ENCODE measurements around the gene TEX2. TPM values are rescaled to one million over a fixed set of nuclear protein-coding genes. Genes with fewer than 3 reads are reported as not detected.

Gene TEX2
- total RNA-seq, 1 donor from 2014 or later = 8.1 TPM

DNA sequence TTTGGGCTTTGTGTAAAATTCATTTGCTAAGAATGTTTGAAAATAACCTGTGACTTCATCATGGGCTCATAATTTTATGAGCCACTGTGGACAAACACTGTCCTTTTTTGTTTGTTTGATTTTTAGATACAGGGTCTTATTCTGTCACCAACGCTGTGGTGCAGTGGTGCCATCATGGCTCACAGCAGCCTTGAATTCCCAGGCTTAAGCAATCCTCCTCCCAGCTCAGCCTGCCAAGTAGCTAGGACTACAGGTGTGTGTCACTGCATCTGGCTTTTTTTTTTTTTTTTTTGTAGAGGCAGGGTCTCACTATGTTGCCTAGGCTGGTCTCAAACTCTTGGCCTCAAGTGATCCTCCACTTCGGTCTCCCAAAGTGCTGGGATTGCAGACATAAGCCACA, 8.3 kb downstream of the TEX2 start:
- POLR2A ChIA-PET = no interaction called here
- DNase-seq (no peak), ATAC-seq (ENCODE audit: low read depth) (no peak)
- no peak overlapping the region for H3K27ac Mint-ChIP-seq
- TF ChIP-seq CTCF (IDR thresholded peaks at IDR 0.05) = no peak
- CTCF ChIA-PET = no interaction called here
- H3K9me3 Mint-ChIP-seq = no peaks in the 10 kb centered on the region
- H3K4me3 Mint-ChIP-seq = no peak overlapping the region
- H3K27me3 Mint-ChIP-seq = no peaks in the 10 kb centered on the region
- intact Hi-C loops (cut with micrococcal nuclease) = no loop called here
- no peaks in the 10 kb centered on the region for H3K4me1 Mint-ChIP-seq
- no peaks in the 10 kb centered on the region for H3K36me3 Mint-ChIP-seq (ENCODE audit: low read depth)

- Mint-ChIP-seq H3K36me3 (ENCODE audit: low read depth) (no peaks in the 10 kb centered on the region), H3K27ac (no peak overlapping the region), H3K9me3 (no peaks in the 10 kb centered on the region), H3K4me3 (no peak overlapping the region), H3K27me3 (no peaks in the 10 kb centered on the region), H3K4me1 (no peaks in the 10 kb centered on the region)
- POLR2A ChIA-PET = no interaction called here
- TF ChIP-seq CTCF (IDR thresholded peaks at IDR 0.05) = no peak
- intact Hi-C loops (cut with micrococcal nuclease) = no loop called here
- ATAC-seq (ENCODE audit: low read depth) (no peak), DNase-seq (no peak)
- CTCF ChIA-PET = interaction anchor here (1.0 kb wide), 1 partner anchor 8 kb away, joined by 3 read pairs; no protein-coding TSS in a partner anchor
Measured at GRCh38 chr17:64253470-64253869, 9.6 kb downstream of the TEX2 start.

DNA sequence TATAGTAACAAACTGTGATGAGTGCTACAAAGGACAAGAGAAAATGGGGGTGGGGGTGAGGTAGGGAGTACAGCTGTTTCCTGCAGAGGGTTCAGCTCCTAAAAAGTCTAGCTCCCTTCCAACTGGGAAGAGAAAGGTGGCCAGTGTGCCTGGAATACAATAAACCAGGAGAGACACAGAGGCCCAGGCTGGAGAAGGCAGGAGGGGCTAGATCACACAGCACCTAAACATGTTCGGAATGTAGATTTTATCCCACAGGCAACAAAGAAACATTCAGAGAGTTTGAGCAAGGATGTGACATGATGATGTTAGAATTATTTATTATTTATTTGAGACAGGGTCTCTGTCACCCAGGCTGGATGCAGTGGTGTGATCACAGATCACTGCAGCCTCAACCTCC, 10.2 kb downstream of the TEX2 start:
- Mint-ChIP-seq H3K27ac (no peak overlapping the region), H3K4me1 (no peaks in the 10 kb centered on the region), H3K27me3 (no peaks in the 10 kb centered on the region), H3K4me3 (no peak overlapping the region), H3K9me3 (no peaks in the 10 kb centered on the region), H3K36me3 (ENCODE audit: low read depth) (no peaks in the 10 kb centered on the region)
- ChIA-PET POLR2A (no interaction called here), CTCF (interaction anchor here (1.0 kb wide), 1 partner anchor 9 kb away, joined by 3 read pairs; no protein-coding TSS in a partner anchor)
- intact Hi-C loops (cut with micrococcal nuclease) = no loop called here
- no peak for ATAC-seq (ENCODE audit: low read depth)
- TF ChIP-seq CTCF (IDR thresholded peaks at IDR 0.05) = no peak
- DNase-seq = no peak

GRCh38 chr17:64250233-64250835, 12.7 kb downstream of the TEX2 start:
- H3K4me3 Mint-ChIP-seq = no peak overlapping the region
- TF ChIP-seq CTCF (IDR thresholded peaks at IDR 0.05) = no peak
- no peaks in the 10 kb centered on the region for H3K4me1 Mint-ChIP-seq
- no peak for DNase-seq
- ATAC-seq (ENCODE audit: low read depth) = no peak
- no peaks in the 10 kb centered on the region for H3K27me3 Mint-ChIP-seq
- H3K36me3 Mint-ChIP-seq (ENCODE audit: low read depth) = no peaks in the 10 kb centered on the region
- intact Hi-C loops (cut with micrococcal nuclease) = no loop called here
- no peak overlapping the region for H3K27ac Mint-ChIP-seq
- ChIA-PET CTCF (no interaction called here), POLR2A (no interaction called here)
- no peaks in the 10 kb centered on the region for H3K9me3 Mint-ChIP-seq

DNA sequence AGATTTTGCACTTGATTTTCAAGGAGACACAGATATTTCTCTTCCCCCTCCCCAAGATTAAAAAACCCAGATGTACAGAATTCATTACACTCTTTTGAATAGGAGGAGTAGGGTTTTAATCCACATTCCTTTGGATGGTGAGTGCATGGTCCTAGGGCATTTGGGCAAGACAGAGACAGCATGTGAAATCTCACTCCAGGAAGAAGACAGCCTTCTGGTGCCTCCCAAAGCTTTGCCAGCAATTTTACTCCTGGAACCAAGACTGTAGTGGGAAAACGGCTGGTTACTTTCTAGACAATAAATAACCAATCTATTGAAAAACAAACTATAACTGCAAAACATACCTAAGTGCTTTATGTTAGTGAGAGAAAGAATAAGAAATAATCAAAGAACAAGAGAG, 15.2 kb downstream of the TEX2 start:
- H3K36me3 Mint-ChIP-seq (ENCODE audit: low read depth) = no peaks in the 10 kb centered on the region
- no peaks in the 10 kb centered on the region for H3K27me3 Mint-ChIP-seq
- DNase-seq (no peak), ATAC-seq (ENCODE audit: low read depth) (no peak)
- H3K4me3 Mint-ChIP-seq = no peak overlapping the region
- ChIA-PET POLR2A (no interaction called here), CTCF (no interaction called here)
- no peak overlapping the region for H3K27ac Mint-ChIP-seq
- intact Hi-C loops (cut with micrococcal nuclease) = no loop called here
- no peak for TF ChIP-seq CTCF (IDR thresholded peaks at IDR 0.05)
- no peaks in the 10 kb centered on the region for H3K4me1 Mint-ChIP-seq
- H3K9me3 Mint-ChIP-seq = no peaks in the 10 kb centered on the region

Measured in activated B cell treated with CpG ODN at 0.5 μM for 24 hours (primary cell).